Left forelimb (tissue), 1 donor: Measurements from ENCODE around the gene HPS6.

ENCODE experiments used
- DNase-seq: peaks from one replicate; pipeline ENCODE4 v3.0.0-alpha.2; 2018; ENCODE audit warnings: low spot score

HPS6 gene

DNA sequence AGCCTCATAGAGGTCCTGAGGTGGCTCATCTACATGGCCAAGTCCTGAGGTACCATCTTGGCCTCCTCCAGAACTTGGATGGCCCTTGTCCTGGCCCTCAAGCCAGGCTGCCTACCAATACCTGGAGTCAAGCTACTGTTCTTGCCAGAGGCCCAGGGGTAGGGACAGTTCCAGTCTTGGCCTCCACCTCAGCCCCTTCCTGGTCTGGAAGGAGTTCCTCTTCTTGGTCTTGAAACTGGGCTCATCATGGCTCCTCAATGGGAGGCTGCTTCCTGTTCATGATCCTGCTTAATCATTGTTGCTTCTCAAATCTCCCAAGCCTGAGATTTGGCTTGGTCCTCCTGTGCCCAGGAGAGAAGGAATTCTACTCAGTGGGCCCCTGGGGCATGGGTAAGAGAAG, 3.9 kb downstream of the HPS6 start:
- no peak for DNase-seq

DNA sequence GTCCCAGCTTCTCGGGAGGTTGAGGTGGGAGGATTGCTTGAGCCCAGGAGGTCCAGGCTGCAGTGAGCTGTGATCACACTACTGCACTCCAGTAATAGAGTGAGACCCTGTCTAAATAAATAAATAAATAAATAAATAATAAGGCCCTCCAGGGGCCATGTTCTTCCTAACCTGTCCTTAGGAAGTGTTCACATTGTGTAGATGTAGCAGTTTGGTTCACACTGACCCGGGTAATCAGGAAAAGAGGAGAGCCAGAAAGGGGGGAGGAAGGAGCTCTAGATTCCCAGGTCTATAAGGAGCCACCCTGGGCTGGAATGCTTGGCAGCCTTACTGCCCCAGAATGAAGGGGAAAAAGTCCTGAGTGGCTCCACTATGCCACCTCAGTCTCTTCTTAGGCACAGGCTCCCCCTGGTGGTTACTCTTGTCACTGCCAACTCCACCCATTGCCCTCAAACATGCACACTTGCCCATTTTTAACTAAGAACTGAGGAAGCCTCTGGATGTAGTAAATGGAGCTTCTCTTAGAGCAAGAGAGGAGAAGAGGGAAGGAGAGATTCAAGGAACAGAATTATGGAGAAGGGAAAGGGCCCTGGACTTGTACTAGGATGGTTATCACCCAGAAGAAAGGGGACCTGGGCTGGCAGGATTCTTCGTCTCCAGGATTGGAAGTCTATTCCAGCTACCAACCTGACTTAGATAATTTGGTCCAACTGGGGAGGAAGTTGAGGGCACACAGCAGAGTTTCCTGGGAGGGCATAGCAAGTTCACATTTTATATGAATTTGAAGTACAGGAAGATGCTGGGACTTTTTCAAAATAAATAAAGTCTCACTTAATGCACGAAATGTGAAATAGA, 7.8 kb downstream of the HPS6 start:
- DNase-seq, result peak; percentile 74

DNA sequence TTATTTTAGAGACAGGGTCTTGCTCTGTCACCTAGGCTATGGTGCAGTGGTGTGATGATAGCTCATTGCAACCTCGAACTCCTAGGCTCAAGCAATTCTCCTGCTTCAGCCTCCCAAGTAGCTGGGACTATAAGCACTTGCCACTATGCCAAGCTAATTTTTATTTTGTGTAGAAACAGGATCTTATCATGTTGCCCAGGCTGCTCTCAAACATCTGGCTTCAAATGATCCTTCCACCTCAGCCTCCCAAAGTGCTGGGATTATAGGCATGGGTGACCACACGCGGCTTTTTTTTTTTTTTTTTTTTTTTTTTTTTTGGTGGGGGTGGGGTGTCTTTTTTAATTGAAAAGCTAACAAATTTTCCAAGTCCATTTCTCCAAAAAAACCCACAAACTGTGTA, 18.4 kb downstream of the HPS6 start:
- no peak for DNase-seq

DNA sequence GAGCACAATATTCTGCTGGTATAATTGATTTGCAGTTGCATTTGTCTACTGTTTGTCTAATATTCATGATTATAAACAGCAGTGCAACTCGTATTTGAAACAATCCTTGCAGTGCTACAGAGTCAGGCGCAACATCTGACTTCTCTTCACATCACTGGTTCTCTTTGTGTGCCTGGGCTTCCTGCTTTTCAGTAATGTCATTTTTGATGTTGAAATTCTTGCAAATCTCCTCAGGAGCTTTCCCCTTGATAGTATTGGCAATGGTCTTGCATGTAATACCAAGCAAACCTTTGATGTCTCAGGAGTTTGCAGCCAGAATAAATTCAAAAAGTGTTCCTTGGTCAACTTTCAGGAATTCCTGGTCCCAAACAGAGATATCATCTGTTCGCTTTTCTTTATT, 20.2 kb downstream of the HPS6 start:
- DNase-seq, result no peak

DNA sequence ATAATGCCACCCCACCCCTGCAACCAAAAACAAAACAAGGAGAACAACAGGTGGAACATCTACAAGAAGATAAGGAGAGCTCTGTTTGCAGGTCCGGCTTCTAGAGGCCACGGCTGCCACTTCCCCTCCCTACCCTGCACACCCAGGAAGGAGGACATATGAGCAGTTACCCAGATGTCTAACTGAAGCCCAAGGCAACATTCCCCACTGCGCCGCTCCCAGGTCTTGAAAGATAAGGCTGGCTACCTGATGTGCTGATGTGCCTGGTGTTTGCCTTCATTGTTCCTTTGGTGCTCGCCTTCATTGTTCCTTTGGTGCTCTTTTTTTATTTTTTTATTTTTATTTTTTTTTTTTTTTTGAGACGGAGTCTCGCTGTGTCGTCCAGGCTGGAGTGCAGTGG, 21.0 kb downstream of the HPS6 start:
- DNase-seq, result no peak

DNA sequence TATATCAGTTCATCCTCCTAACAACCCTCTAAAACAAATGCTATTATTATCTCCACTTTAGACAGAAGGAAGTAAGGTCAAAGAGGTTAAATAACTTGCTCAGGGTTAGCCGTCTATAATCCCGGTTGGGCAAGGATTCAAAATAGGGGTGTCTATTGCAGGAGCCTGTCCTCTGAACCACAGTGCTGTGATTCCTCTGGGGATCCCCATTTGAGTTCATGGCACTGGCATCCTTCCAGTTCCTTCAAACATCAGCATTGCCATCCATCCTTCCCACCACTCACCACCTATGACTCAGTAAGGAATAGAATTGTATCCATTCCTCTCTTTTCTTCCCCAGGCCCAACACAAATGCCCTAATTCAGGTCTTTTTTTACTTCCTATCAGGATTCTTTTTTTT, 25.6 kb downstream of the HPS6 start:
- DNase-seq, result no peak

DNA sequence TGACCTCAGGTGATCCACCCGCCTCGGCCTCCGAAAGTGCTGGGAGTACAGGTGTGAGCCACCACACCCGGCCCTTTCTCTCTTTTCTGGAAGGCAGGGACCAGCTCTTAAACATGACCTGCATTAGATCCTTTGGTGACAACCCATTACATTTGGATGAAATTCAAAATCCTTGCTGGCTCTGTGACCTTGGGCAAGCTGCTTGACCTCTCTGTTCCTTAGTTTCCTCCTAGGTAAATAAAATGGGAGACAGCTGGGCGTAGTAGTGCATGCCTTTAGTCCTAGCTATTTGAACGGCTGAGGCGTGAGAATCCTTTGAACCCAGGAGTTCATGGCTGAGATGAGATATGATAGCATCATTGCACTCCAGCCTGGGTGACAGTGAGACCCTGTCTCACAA, 31.3 kb downstream of the HPS6 start:
- no peak for DNase-seq

DNA sequence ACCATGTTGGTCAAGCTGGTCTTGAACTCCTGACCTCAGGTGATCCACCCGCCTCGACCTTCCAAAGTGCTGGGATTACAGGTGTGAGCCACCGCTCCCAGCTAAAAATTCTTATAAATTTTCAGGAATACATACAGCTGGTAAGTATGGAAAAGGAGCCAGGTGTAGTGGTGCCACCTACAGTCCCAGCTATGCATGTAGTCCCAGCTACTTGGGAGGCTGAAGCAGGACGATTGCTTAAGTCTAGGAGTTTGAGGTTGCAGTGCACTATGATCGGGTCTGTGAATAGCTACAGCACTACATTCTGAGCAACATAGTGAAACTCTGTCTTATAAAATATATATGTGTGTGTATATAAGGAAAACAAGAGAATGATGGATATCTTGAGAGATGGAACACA, 36.0 kb downstream of the HPS6 start:
- DNase-seq, result no peak

DNA sequence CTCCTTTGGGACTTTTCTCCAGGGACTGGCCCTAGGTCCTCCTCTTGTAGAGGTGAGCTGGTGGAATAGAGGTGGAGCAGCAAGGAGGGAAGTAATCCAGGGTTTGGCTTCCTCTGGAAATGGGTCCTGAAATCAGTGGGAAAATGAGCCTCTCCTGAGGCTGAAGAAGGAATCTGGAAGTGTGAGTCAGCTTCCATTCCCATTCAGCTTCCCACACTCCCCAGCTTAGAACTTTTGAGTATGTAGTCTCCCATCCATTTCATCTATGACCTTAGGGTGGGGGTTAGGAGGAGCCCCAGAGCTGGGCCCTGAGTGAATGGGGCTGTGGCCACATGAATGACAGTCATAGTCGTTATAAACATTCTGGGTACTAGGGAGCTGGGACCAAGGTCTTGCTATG, 37.3 kb downstream of the HPS6 start:
- DNase-seq, result no peak

DNA sequence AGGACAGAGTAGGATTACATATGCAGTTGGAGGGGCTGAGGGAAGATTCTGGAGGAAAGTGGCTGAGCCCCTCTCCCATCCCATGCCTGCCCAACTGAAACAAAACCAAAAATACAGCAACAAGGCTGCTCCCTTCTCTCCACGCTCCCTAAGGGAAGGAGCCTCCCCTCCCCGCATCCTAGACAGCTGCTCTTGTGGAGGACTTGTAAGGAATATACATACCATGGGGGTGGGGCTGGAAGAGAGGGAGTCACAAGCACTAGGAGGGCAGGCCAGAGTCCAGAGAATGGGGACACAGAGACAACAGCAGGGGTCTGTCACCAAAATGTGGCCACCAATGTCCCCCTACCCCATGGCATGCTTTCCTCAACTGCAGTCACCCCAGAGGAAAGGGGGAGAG, 41.8 kb downstream of the HPS6 start:
- no peak for DNase-seq

DNA sequence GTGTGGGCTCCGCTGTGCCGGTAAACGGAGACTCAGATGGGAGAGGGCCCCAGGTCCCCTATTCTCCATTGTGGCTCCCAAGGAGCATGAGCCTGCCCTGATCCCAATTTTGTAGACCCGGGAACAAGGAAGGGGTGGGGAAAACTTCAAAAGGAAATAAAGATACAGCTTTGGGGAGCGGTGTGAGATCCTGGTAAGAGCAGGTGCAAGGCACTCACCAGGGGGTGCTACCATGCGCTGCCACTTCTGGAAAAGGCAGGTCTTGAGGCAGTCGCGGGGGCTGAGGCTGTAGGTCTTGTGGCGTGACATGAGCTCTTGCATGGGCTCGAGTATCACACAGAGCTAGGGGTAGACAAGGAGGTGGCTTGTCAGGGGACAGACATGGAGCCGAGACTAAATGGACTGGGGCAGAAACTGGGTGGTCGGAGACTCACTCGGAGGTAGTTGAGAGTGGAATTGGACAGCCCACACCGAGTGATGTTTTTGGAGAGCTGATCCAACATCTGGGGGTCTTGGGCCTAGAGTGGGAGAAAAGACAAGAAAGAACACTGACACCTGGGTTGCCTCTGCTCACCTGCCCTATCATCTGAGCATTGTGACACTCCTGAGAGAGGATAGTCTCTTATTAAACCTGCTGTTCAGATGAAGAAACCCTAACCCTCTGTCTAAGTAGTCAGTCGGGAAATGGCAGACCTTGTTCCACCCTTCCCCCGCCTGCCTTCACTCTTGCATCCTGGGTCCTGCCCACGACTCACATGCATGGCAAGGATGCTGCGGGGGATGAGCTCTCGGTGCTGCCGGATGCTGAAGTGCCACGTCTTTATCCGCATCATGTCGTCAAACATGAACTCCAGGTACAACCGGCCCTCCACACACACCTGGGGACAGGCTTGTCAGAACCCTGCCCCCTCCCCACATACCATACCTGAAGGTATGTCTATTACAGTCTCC, 44.3 kb downstream of the HPS6 start:
- no peak for DNase-seq

DNA sequence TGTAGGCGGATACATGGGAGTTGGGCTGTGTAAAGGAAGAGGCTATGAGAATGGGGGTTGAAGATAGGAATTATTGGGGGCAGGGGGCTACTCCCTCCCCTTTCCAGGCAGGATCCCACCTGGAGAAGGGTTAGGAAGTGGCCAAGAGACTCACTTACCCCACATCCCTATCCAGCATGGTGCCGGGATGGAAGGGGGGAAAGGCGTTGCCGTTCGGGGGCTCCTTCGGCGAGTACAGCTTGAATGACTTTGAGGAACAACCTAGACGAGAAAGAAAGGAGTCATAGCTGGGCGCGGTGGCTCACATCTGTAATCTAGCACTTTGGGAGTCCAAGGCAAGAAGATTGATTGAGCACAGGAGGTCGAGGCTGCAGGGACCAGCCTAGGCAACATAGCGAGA, 46.1 kb downstream of the HPS6 start:
- no peak for DNase-seq

DNA sequence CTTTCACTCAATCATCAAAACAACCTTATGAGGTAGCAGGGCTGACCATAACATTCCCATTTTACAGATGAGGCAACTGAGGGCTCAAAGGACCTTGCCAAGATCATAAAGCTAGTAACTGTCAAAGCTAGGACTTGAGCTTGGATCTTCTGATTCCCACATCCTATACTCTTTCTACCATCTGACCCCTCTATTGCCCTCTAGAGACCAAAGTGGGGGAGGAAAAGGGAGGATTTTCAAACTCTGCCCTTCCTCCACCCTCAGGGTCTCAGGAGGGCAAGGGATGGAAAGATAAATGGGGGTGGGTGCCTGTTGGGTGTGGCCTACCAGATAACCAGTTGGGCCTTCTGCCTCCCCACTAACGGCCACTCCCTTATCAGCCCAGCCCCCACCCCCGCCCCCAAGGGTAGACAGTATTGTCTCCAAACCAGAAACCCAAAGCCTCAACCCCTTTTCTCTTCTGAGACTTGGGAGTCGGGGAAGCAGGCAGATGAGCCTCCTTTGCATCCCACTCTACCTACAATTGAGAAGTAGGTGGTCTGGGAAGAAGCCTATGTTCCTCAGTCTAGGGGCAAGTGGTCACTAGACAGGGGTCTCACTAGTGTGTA, 47.2 kb downstream of the HPS6 start:
- no peak for DNase-seq

DNA sequence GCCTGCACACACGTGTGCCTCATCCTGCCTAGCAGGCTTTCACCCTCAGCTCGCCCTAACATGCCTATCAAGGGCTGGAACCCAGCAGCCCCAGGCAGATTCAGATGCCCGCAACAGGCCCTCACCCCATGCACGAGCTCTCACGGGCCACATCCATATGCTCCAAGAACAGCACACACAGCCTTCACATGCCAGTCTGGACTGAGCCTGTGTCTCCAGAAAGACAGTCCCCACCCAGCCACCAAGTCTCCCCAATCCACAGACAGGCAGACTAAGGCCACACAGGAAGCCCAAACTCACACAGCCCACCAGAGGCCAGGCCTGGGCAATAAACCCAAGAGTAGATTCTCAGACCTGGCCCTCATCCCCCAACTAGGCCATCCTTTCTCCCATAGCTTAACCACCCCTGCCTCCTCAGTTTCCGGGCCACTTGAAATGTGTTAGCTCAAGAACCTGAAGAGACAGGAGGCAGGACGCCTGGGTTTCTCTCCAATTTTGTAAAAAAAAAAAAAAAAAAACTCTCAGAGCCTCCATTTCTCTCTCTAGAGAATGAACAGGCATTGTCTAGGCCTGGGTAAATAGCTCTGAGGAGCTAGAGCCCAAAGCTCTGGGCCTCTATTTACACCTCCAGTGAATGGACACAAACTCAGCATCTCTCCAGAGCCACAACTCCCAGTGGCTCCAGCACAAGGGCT, 48.3 kb downstream of the HPS6 start:
- no peak for DNase-seq

DNA sequence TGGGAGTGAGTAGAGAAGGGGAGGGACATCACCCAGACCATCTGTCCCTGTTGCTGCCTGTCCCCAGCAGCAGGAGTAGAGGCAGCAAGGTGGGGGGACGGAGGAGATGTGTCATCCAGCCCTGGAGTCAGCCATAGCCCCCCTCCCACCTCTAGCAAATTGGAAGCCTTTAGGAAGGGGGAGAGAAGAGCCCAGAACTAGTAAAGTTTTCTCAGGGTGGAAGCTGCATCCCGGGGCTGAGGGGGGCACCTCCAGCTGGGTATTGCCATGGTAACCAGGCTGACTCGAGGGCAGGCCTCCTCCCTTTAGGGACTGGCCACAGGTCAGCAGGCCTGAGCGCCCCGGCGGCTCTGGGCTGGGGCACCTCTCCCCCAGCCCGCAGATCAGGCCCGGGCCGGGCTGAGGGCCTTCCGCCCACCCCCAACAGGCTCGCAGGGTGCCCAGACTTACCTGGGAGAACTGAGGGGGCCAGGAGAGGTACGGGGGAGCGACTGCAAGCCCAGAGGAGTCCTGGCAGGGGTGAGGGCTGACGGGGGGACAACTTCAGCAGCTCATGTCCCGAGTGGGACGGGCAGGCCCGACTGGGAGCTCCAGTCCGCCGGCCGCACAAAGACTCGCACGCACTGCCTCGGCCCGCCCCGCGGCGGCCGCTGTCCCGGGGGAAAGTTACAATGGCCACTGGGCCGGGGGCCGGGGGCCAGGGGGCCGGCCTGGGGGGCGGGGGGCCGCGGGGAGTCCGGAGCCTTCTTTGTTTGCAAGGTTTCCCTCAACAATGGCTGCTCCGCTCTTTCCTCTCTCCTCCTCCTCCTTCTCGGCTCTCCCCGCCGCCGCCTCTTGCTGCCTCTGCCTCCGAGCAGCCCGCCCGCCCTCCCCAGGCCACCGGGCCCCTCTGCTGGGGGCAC, 49.1 kb downstream of the HPS6 start:
- DNase-seq, result no peak

DNA sequence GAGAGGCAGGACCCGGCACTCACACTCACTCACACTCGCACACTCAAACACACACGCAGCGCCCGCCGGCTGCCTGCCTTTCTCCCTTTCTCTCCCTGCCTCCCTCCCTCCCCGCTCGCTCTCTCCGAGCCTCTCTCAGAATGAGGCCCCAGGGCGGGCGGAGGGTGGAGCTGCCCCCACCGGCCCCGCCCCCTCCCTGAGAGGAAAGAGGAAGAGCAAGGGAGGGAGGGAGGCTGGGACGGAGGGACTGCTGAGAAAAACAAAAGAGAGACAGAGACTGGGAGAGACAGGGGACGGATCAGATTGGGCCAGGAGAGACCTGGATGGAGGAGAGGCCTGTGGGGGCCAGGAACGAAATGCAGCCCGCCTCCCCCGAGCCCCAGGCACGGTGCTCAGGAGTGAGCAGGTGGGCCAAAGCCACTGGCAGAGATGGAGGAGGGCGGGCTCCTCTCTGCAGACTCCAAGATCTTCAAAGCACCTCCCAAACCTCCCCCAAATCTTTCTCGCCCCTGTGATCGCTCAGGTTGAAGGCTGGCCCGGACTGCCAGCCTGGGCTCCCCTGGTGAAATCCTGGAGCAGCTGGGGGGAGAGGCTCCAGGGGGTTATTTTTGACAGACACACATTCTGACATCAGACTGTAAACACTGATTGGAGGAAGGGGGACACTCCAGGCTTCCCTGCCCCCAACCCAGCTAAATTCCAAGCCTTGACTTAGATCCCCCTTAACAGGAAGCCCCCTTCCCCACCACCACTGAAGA, 49.9 kb downstream of the HPS6 start:
- peak; percentile 92 for DNase-seq

DNA sequence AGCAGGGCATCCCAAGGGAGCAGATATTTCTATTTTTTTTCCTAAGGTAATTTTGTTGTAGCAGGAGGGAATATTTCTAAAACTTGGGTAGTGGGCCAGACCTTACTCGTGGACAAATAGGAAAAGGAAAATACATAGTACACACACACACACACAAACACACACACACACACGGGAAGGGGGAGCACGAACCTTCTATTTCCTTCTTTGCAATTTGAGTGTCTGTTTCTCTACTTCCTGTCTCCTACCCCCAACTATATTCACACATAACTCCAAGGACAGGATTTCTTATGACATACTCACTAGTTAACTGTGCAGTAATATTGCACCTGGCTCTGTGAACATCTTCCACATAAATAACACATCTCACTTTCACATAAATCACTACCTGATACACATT, 50.6 kb downstream of the HPS6 start:
- DNase-seq, result no peak

DNA sequence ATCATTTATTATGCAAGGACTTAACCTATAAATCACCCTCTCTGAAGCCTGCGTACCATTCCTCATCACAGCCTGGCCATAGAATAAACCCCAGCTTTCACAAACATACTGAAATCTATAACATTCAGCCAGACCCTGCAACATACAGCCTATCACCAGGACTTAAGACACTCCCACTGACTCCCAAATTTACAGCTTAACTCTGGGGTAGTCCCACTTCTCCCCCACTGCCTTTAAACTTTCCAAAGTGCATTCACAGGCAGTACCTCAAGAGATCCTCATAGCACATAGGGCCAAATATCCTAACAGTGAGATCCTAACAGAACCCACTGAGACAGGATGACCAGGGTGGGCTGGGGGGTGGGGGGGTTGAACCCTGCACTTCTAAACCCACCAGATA, 51.5 kb downstream of the HPS6 start:
- no peak for DNase-seq
